MCF 10A (cell line): Measurements from ENCODE around the gene NDUFS6. TPM values are rescaled to one million over a fixed set of nuclear protein-coding genes. Genes with fewer than 3 reads are reported as not detected.

ENCODE experiments used
- BruUV-seq: library from RNA; stranded (reverse); fragments of 400-500 nt; replicated peaks from 2 replicates; lab custom pipeline; 2021; lab: Mats Ljungman, UMichigan
- CTCF ChIA-PET: fragments of 300-600 bp; sonication (Branson Sonifier 250); formaldehyde crosslinking; extraction: SDS; loops from one replicate; lab custom pipeline; 2021; ENCODE audit warnings: antibody characterized with exemption, inconsistent platforms; lab: Yijun Ruan, JAX
- POLR2A ChIA-PET: fragments of 300-600, 350-650 bp; sonication (Branson Sonifier 250); formaldehyde crosslinking; extraction: SDS; loops from one replicate; lab custom pipeline; 2020; ENCODE audit warnings: antibody characterized with exemption, inconsistent platforms; lab: Yijun Ruan, JAX
- DNase-seq: peaks from one replicate; pipeline ENCODE4 v3.0.0-alpha.2; 2018; ENCODE audit not compliant: unreplicated experiment
- H3K27ac Mint-ChIP-seq: one replicate; pipeline ENCODE4 v1.8.0; 2022; ENCODE audit warnings: mild to moderate bottlenecking, low read depth, mixed read lengths; ENCODE audit not compliant: unreplicated experiment
- H3K27me3 Mint-ChIP-seq: one replicate; pipeline ENCODE4 v1.8.0; 2022; ENCODE audit warnings: mixed read lengths; ENCODE audit not compliant: insufficient read depth, unreplicated experiment
- H3K36me3 Mint-ChIP-seq: one replicate; pipeline ENCODE4 v1.8.0; 2022; ENCODE audit warnings: mild to moderate bottlenecking, moderate library complexity, mixed read lengths; ENCODE audit not compliant: insufficient read depth, unreplicated experiment
- H3K4me1 Mint-ChIP-seq: one replicate; pipeline ENCODE4 v1.8.0; 2022; ENCODE audit warnings: mixed read lengths; ENCODE audit not compliant: insufficient read depth, unreplicated experiment
- H3K4me3 Mint-ChIP-seq: one replicate; pipeline ENCODE4 v1.8.0; 2022; ENCODE audit warnings: mild to moderate bottlenecking, moderate library complexity, mixed read lengths; ENCODE audit not compliant: unreplicated experiment
- H3K9me3 Mint-ChIP-seq: one replicate; pipeline ENCODE4 v1.8.0; 2022; ENCODE audit warnings: mixed read lengths; ENCODE audit not compliant: unreplicated experiment
- intact Hi-C: fragments of 100-400 bp; cut with micrococcal nuclease; formaldehyde crosslinking; loops from 2 replicates; pipeline ENCODE4 v1.14.1; 2022
- total RNA-seq: library from RNA; stranded (reverse); gene quantifications from 2 replicates; pipeline ENCODE4 v1.2.3, GENCODE V29; 2022
- TF ChIP-seq, protein P1 (sequence below): fragments of 200-600 bp; IDR thresholded peaks from one replicate; pipeline ENCODE4 v1.8.0; 2022; ENCODE audit warnings: antibody characterized with exemption, mild to moderate bottlenecking; ENCODE audit not compliant: unreplicated experiment

NDUFS6 gene
- total RNA-seq, 1 experiment from 2014 or later: 65.6 TPM

GRCh38 chr5:1805326-1805725, 4.1 kb downstream of the NDUFS6 start:
- ChIA-PET CTCF (no interaction called here), POLR2A (no interaction called here)
- TF ChIP-seq, protein P1, sequence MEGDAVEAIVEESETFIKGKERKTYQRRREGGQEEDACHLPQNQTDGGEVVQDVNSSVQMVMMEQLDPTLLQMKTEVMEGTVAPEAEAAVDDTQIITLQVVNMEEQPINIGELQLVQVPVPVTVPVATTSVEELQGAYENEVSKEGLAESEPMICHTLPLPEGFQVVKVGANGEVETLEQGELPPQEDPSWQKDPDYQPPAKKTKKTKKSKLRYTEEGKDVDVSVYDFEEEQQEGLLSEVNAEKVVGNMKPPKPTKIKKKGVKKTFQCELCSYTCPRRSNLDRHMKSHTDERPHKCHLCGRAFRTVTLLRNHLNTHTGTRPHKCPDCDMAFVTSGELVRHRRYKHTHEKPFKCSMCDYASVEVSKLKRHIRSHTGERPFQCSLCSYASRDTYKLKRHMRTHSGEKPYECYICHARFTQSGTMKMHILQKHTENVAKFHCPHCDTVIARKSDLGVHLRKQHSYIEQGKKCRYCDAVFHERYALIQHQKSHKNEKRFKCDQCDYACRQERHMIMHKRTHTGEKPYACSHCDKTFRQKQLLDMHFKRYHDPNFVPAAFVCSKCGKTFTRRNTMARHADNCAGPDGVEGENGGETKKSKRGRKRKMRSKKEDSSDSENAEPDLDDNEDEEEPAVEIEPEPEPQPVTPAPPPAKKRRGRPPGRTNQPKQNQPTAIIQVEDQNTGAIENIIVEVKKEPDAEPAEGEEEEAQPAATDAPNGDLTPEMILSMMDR: no peak
- Mint-ChIP-seq H3K4me1 (peaks cover 28% of the 10 kb centered on the region), H3K36me3 (peaks cover 66% of the 10 kb centered on the region), H3K27ac (no peak overlapping the region), H3K9me3 (no peaks in the 10 kb centered on the region), H3K27me3 (no peaks in the 10 kb centered on the region), H3K4me3 (no peak overlapping the region)
- BruUV-seq: no TSS peak
- no peak for DNase-seq
- intact Hi-C loops: no loop called here

DNA sequence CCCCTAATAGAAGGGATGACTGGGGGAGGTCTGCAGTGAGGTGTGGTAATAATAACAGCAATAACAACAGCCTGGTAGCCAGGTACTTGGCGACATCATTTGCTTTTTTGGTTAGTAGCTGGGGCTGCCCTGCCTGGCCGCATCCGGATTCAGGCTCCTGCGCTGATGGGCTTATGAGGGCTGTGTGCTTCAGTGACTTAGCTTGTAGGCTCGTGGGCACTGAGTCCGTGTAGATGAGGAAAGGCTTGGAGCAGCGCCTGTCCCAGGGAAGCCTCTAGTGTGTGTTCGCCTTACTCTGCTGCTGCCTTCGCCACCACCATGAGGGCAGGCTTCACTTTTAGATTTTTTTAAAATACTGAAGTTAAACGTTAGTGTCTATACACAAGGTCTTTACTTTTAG, 4.5 kb downstream of the NDUFS6 start:
- POLR2A ChIA-PET: no interaction called here
- intact Hi-C loops: no loop called here
- CTCF ChIA-PET: no interaction called here
- Mint-ChIP-seq H3K9me3 (no peaks in the 10 kb centered on the region), H3K4me1 (peaks cover 24% of the 10 kb centered on the region), H3K27ac (no peak overlapping the region), H3K4me3 (no peak overlapping the region), H3K36me3 (peaks cover 71% of the 10 kb centered on the region), H3K27me3 (no peaks in the 10 kb centered on the region)
- BruUV-seq: no TSS peak
- DNase-seq: no peak
- TF ChIP-seq, protein P1: no peak

GRCh38 chr5:1806199-1806598, 5.0 kb downstream of the NDUFS6 start:
- ChIA-PET POLR2A (no interaction called here), CTCF (no interaction called here)
- BruUV-seq: no TSS peak
- no peak overlapping the region for H3K27ac Mint-ChIP-seq
- H3K4me3 Mint-ChIP-seq: no peak overlapping the region
- H3K36me3 Mint-ChIP-seq: peaks cover 75% of the 10 kb centered on the region
- no peak for DNase-seq
- H3K27me3 Mint-ChIP-seq: no peaks in the 10 kb centered on the region
- TF ChIP-seq, protein P1: no peak
- peaks cover 22% of the 10 kb centered on the region for H3K4me1 Mint-ChIP-seq
- intact Hi-C loops: no loop called here
- H3K9me3 Mint-ChIP-seq: no peaks in the 10 kb centered on the region

DNA sequence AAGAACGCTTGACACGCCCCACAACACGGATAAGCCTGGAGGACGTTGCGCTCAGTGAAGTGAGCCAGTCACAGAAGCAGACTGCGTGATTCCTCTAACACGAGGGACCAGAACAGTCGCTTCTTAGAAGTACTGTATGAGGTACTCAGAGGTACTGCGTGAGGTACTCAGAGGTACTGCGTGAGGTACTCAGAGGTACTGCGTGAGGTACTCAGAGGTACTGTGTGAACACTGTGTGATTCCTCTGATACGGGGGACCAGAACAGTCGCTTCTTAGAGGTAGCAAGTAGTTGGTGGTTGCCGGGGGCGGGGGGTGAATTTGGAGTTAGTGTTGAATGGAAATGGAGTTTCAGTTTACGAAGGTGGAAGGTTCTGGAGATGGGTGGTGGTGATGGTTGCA, 5.8 kb downstream of the NDUFS6 start:
- Mint-ChIP-seq H3K9me3 (no peaks in the 10 kb centered on the region), H3K27ac (peak overlapping the region; percentile 85), H3K36me3 (peaks cover 83% of the 10 kb centered on the region), H3K4me1 (peaks cover 22% of the 10 kb centered on the region), H3K27me3 (no peaks in the 10 kb centered on the region), H3K4me3 (no peak overlapping the region)
- TF ChIP-seq, protein P1: no peak
- DNase-seq: no peak
- CTCF ChIA-PET: no interaction called here
- POLR2A ChIA-PET: no interaction called here
- BruUV-seq: no TSS peak
- intact Hi-C loops: no loop called here
